H1 (cell line): ENCODE results near the gene KNDC1. TPM values are rescaled to one million over a fixed set of nuclear protein-coding genes. Genes with fewer than 3 reads are reported as not detected.

Source experiments
- CTCF ChIA-PET: fragments of 300-600 bp; sonication (Branson Sonifier 250); formaldehyde crosslinking; loops from one replicate; lab custom pipeline; 2021; ENCODE audit not compliant: partially characterized antibody; lab: Charles Lee
- POLR2A ChIA-PET: fragments of 300-600 bp; sonication (Branson Sonifier 250); formaldehyde crosslinking; loops from one replicate; lab custom pipeline; 2021; ENCODE audit warnings: inconsistent platforms; ENCODE audit not compliant: partially characterized antibody; lab: Charles Lee
- DNase-seq, 2 experiments: peaks; one replicate each; pipeline versions ENCODE4 v3.0.0 to v3.0.0-alpha.2; 2010 to 2022; ENCODE audit warnings: low spot score in 2 of 2, low read depth in 1 of 2, mixed read lengths in 1 of 2
- FAIRE-seq: peaks from 2 replicates; lab custom pipeline; 2011; peaks lifted over from hg19 to GRCh38; lab: Jason Lieb, UNC
- H2AFZ ChIP-seq: 2 replicates; pipeline ENCODE4 v1.8.1; 2012; ENCODE audit warnings: low read length, inconsistent platforms
- H2AK5ac ChIP-seq: 2 replicates; pipeline ENCODE4 v1.6.1; 2013; ENCODE audit warnings: low read depth, low read length
- H2BK120ac ChIP-seq: replicated peaks from 2 replicates; pipeline ENCODE3; 2013; ENCODE audit warnings: low read depth, low read length, inconsistent platforms
- H2BK12ac ChIP-seq: 2 replicates; pipeline ENCODE4 v1.6.1; 2013; ENCODE audit warnings: low read depth, low read length
- H2BK15ac ChIP-seq: 2 replicates; pipeline ENCODE4 v1.6.1; 2013; ENCODE audit warnings: low read length
- H2BK20ac ChIP-seq: 2 replicates; pipeline ENCODE4 v1.6.1; 2013; ENCODE audit warnings: low read length
- H2BK5ac ChIP-seq: 2 replicates; pipeline ENCODE4 v1.6.1; 2013; ENCODE audit warnings: low read depth, low read length
- H3K14ac ChIP-seq: 2 replicates; pipeline ENCODE4 v1.6.1; 2013; ENCODE audit warnings: inconsistent platforms; ENCODE audit not compliant: insufficient read length
- H3K18ac ChIP-seq: 2 replicates; pipeline ENCODE4 v1.6.1; 2013; ENCODE audit warnings: low read length; ENCODE audit errors: extremely low read depth
- H3K23ac ChIP-seq: 2 replicates; pipeline ENCODE4 v1.6.1; 2013; ENCODE audit warnings: inconsistent platforms; ENCODE audit not compliant: insufficient read length
- H3K23me2 ChIP-seq: 2 replicates; pipeline ENCODE4 v1.6.1; 2013; ENCODE audit warnings: low read depth, low read length
- H3K27ac ChIP-seq: 2 replicates; pipeline ENCODE4 v1.6.1; 2011; ENCODE audit warnings: low read depth, low read length, inconsistent platforms
- H3K27me3 ChIP-seq, 4 experiments: replicated peaks in 1 of 4; 1 replicate in 1 of 4; 2 replicates in 3 of 4; pipeline versions ENCODE4 v1.6.1 to v1.8.1; 2011 to 2013; ENCODE audit warnings: low read length in 3 of 4, mild to moderate bottlenecking in 3 of 4, inconsistent platforms in 2 of 4, mixed read lengths in 2 of 4, moderate library complexity in 1 of 4; ENCODE audit not compliant: control insufficient read depth in 3 of 4, insufficient read depth in 3 of 4; ENCODE audit errors: extremely low read depth in 1 of 4
- H3K36me3 ChIP-seq, 4 experiments: 2 replicates each; pipeline versions ENCODE4 v1.6.1 to v1.8.1; 2011 to 2013; ENCODE audit warnings: mild to moderate bottlenecking in 4 of 4, low read length in 3 of 4, moderate library complexity in 2 of 4, control low read depth in 1 of 4, inconsistent platforms in 1 of 4; ENCODE audit not compliant: insufficient read depth in 4 of 4, control insufficient read depth in 2 of 4
- H3K4ac ChIP-seq: replicated peaks from 2 replicates; pipeline ENCODE3; 2013; ENCODE audit warnings: low read length, low read depth, mixed read lengths, inconsistent platforms; ENCODE audit not compliant: insufficient read length
- H3K4me1 ChIP-seq, 4 experiments: replicated peaks in 1 of 4; 1 replicate in 1 of 4; 2 replicates in 3 of 4; pipeline versions ENCODE4 v1.6.1 to v1.8.1; 2011 to 2013; ENCODE audit warnings: low read length in 3 of 4, inconsistent platforms in 2 of 4, mixed read lengths in 1 of 4; ENCODE audit not compliant: insufficient read depth in 4 of 4, control insufficient read depth in 3 of 4
- H3K4me2 ChIP-seq, 2 experiments: 2 replicates each; pipeline versions ENCODE4 v1.6.1 to v1.8.1; 2011 to 2013; ENCODE audit warnings: low read depth in 2 of 2, low read length in 2 of 2, control low read depth in 1 of 2, inconsistent platforms in 1 of 2, mild to moderate bottlenecking in 1 of 2; ENCODE audit not compliant: insufficient read depth in 1 of 2
- H3K4me3 ChIP-seq, 4 experiments: fragments of 200-600, 300-600 bp in 1 of 4; sonication (generic), shearing (Covaris generic), sonication (Bioruptor Twin) in 1 of 4; 2 replicates each; pipeline versions ENCODE4 v1.5.1 to v1.8.1; 2011 to 2016; ENCODE audit warnings: low read length in 4 of 4, low read depth in 3 of 4, control low read depth in 2 of 4, inconsistent platforms in 2 of 4, mild to moderate bottlenecking in 2 of 4, mixed read lengths in 1 of 4, moderate library complexity in 1 of 4; ENCODE audit not compliant: insufficient read depth in 2 of 4; ENCODE audit errors: extremely low read depth in 1 of 4
- H3K56ac ChIP-seq: replicated peaks from 2 replicates; pipeline ENCODE3; 2013; ENCODE audit warnings: low read depth, mild to moderate bottlenecking, mixed read lengths, low read length, inconsistent platforms; ENCODE audit not compliant: insufficient read length
- H3K79me1 ChIP-seq: 2 replicates; pipeline ENCODE4 v1.6.1; 2013; ENCODE audit warnings: low read depth, low read length, control low read depth
- H3K79me2 ChIP-seq, 2 experiments: 2 replicates each; pipeline versions ENCODE4 v1.6.1 to v1.8.1; 2012 to 2013; ENCODE audit warnings: low read length in 2 of 2, mild to moderate bottlenecking in 2 of 2, inconsistent platforms in 1 of 2; ENCODE audit not compliant: insufficient read depth in 2 of 2, control insufficient read depth in 1 of 2
- H3K9ac ChIP-seq, 4 experiments: replicated peaks in 1 of 4; 1 replicate in 1 of 4; 2 replicates in 3 of 4; pipeline versions ENCODE4 v1.6.1 to v1.8.1; 2011 to 2013; ENCODE audit warnings: low read depth in 3 of 4, low read length in 3 of 4, control low read depth in 2 of 4, mild to moderate bottlenecking in 2 of 4, moderate library complexity in 2 of 4, inconsistent platforms in 1 of 4; ENCODE audit errors: extremely low read depth in 1 of 4
- H3K9me3 ChIP-seq, 2 experiments: 2 replicates each; pipeline versions ENCODE4 v1.6.1 to v1.8.1; 2012 to 2013; ENCODE audit warnings: mild to moderate bottlenecking in 2 of 2, moderate library complexity in 2 of 2, control low read depth in 1 of 2, inconsistent platforms in 1 of 2, low read depth in 1 of 2, low read length in 1 of 2, mixed read lengths in 1 of 2; ENCODE audit not compliant: insufficient read depth in 2 of 2
- H4K20me1 ChIP-seq, 2 experiments: replicated peaks in 1 of 2; 2 replicates each; pipeline versions ENCODE3 to v1.8.1; 2011 to 2013; ENCODE audit warnings: inconsistent platforms in 2 of 2, low read length in 2 of 2, mild to moderate bottlenecking in 1 of 2; ENCODE audit not compliant: insufficient read depth in 2 of 2, control insufficient read depth in 1 of 2
- H4K5ac ChIP-seq: 2 replicates; pipeline ENCODE4 v1.6.1; 2013; ENCODE audit warnings: low read length, low read depth, mixed read lengths, inconsistent platforms; ENCODE audit not compliant: insufficient read length
- H4K8ac ChIP-seq: 2 replicates; pipeline ENCODE4 v1.8.0; 2013; ENCODE audit warnings: mild to moderate bottlenecking, moderate library complexity, low read length, inconsistent platforms; ENCODE audit not compliant: insufficient read depth; ENCODE audit errors: extremely low read depth
- H4K91ac ChIP-seq: replicated peaks from 2 replicates; pipeline ENCODE3; 2013; ENCODE audit warnings: low read length, mixed read lengths, inconsistent platforms; ENCODE audit not compliant: insufficient read length
- BCL11A ChIP-seq, 2 experiments: IDR thresholded peaks; one replicate each; pipeline ENCODE4 v1.6.1; 2011; ENCODE audit warnings: low read depth in 2 of 2, low read length in 2 of 2, mild to moderate bottlenecking in 2 of 2
- E2F6 ChIP-seq: IDR thresholded peaks from 2 replicates; pipeline ENCODE4 v1.6.1; 2012; ENCODE audit warnings: inconsistent platforms
- FOSL1 ChIP-seq: IDR thresholded peaks from 2 replicates; pipeline ENCODE4 v1.6.1; 2011; ENCODE audit warnings: mild to moderate bottlenecking, low read depth, low read length, moderate library complexity; ENCODE audit not compliant: insufficient read depth
- HDAC6 ChIP-seq: IDR thresholded peaks from one replicate; pipeline ENCODE4 v1.7.1; 2012; ENCODE audit warnings: low read depth, mild to moderate bottlenecking, inconsistent platforms, low read length, moderate library complexity
- JUND ChIP-seq: IDR thresholded peaks from 2 replicates; pipeline ENCODE4 v1.6.1; 2011; ENCODE audit warnings: mild to moderate bottlenecking, improper control_type of control experiment, low read length
- PHF8 ChIP-seq: fragments of 200-600 bp; sonication (generic); conservative IDR thresholded peaks from 2 replicates; pipeline ENCODE4 v1.7.1; 2012; ENCODE audit warnings: low read depth, mild to moderate bottlenecking, inconsistent platforms, low read length, moderate library complexity
- SIN3A ChIP-seq, 2 experiments: IDR thresholded peaks in 1 of 2; conservative IDR thresholded peaks in 1 of 2; 2 replicates each; pipeline ENCODE4 v1.6.1; 2011 to 2012; ENCODE audit warnings: low read length in 2 of 2, improper control_type of control experiment in 1 of 2, low read depth in 1 of 2, mild to moderate bottlenecking in 1 of 2
- SIX5 ChIP-seq: IDR thresholded peaks from 2 replicates; pipeline ENCODE4 v1.6.1; 2011; ENCODE audit warnings: mild to moderate bottlenecking, low read depth, low read length
- SP2 ChIP-seq: IDR thresholded peaks from 2 replicates; pipeline ENCODE4 v1.6.1; 2012; ENCODE audit warnings: mild to moderate bottlenecking, low read length, inconsistent platforms
- TAF1 ChIP-seq: IDR thresholded peaks from 2 replicates; pipeline ENCODE4 v1.6.1; 2011; ENCODE audit warnings: mild to moderate bottlenecking, low read depth, low read length
- TBP ChIP-seq: IDR thresholded peaks from 2 replicates; pipeline ENCODE4 v1.6.1; 2011; ENCODE audit warnings: low read depth, low read length, improper control_type of control experiment
- WGBS, 2 experiments: shearing (Covaris generic) in 1 of 2; methylation state at CpG; one replicate each; pipeline versions ENCODE4 v1.1.6 to v1.1.7; 2013 to 2015; ENCODE audit warnings: low lambda C conversion rate in 2 of 2, mixed read lengths in 2 of 2, inconsistent platforms in 1 of 2, low coverage in 1 of 2, missing lambda C conversion rate in 1 of 2; ENCODE audit not compliant: insufficient replicate concordance in 2 of 2, insufficient coverage in 1 of 2, insufficient read length in 1 of 2; ENCODE audit errors: extremely low coverage in 1 of 2, missing lambda C conversion rate in 1 of 2; 5-methylcytosine and 5-hydroxymethylcytosine counted together
- polyA plus RNA-seq, 7 experiments: library from polyadenylated mRNA; depleted of rRNA in 3 of 7; stranded (reverse) in 5 of 7; unstranded in 2 of 7; fragments of >200 nt in 5 of 7; fragments of 200-250 nt in 2 of 7; gene quantifications; 1 replicate in 5 of 7; 2 replicates in 1 of 7; 4 replicates in 1 of 7; pipeline versions ENCODE4 v1.2.1 to v1.2.3, GENCODE V29; 2011 to 2013; ENCODE audit warnings: missing spikeins in 2 of 7, mixed read lengths in 2 of 7
- total RNA-seq: library from RNA; stranded (reverse); fragmentation: NEBNext Ultra II Directional; extraction: Animal tissue kit (Norgen Biotek cat#: 25700); gene quantifications from 2 replicates; pipeline ENCODE4 v1.2.1, GENCODE V29; 2021

Gene KNDC1
- total and polyA plus RNA-seq, 2 of the 8 experiments (the other 6 are each of a cell fraction or from before 2014, with no cell fraction given), result 7.5 to 16.7 TPM

- H3K9ac ChIP-seq, result no peak overlapping the region
- H2BK15ac ChIP-seq, result peak overlapping the region; percentile 9; the same call in 1 of the 2 replicates
- peaks cover 0 to 15% (median 8%) of the 10 kb centered on the region in 4 experiments; a peak in 6 of 7 replicates for H3K27me3 ChIP-seq
- no peak overlapping the region for H3K23ac ChIP-seq
- no peaks in the 10 kb centered on the region for H3K79me2 ChIP-seq
- H3K9me3 ChIP-seq, result no peaks in the 10 kb centered on the region
- H3K4me1 ChIP-seq, result peaks cover 0 to 20% (median 11%) of the 10 kb centered on the region in 4 experiments; a peak in 5 of 7 replicates
- no peak overlapping the region for H2BK20ac ChIP-seq
- no peak overlapping the region for H3K4ac ChIP-seq
- H2AK5ac ChIP-seq, result no peak overlapping the region
- CTCF ChIA-PET, result interaction anchor here (1.0 to 4.5 kb wide), 8 partner anchors 8 to 115 kb away, joined by 3 to 24 read pairs (median 4); no protein-coding TSS in a partner anchor
- WGBS, 2 experiments, result 91% methylated on average over 22 of the region's 24 CpGs; no CpG with 5 or more reads in 1 of the 2 experiments
- H3K79me1 ChIP-seq, result no peaks in the 10 kb centered on the region
- no peak overlapping the region for H2BK120ac ChIP-seq
- peaks cover 0 to 3% of the 10 kb centered on the region in 2 experiments for H4K20me1 ChIP-seq
- peaks cover 7% of the 10 kb centered on the region; the same call in 1 of the 2 replicates for H3K23me2 ChIP-seq
- no peaks in the 10 kb centered on the region for H3K36me3 ChIP-seq
- peak overlapping the region; percentile 60; the same call in 1 of the 2 replicates for H3K18ac ChIP-seq
- H2BK12ac ChIP-seq, result peak overlapping the region; percentile 90; the same call in 1 of the 2 replicates
- peak overlapping the region; percentile 54 for H4K91ac ChIP-seq
- H3K14ac ChIP-seq, result no peak overlapping the region
- POLR2A ChIA-PET, result interaction anchor here (1.0 to 2.5 kb wide), 2 partner anchors 20 to 25 kb away, joined by 3 to 11 read pairs; no protein-coding TSS in a partner anchor
- H4K5ac ChIP-seq, result no peak overlapping the region
- DNase-seq, result no peak
- no peak overlapping the region for H2AFZ ChIP-seq
- H3K4me3 ChIP-seq, result no peak overlapping the region
- H3K27ac ChIP-seq, result no peak overlapping the region
- peak overlapping the region; percentile 35 for H4K8ac ChIP-seq
- H3K56ac ChIP-seq, result no peak overlapping the region
- FAIRE-seq, result no peak
- H2BK5ac ChIP-seq, result no peak overlapping the region; the same call in 1 of the 2 replicates
- no peak overlapping the region; a peak in 1 of 4 replicates for H3K4me2 ChIP-seq
- no peak for TF ChIP-seq TAF1
- no peak for TF ChIP-seq SP2
- no peak for TF ChIP-seq BCL11A (IDR thresholded peaks at IDR 0.05; ENCODE audit: low read depth in 2 of 2, low read length in 2 of 2)
- TF ChIP-seq PHF8, result no peak
- TF ChIP-seq SIN3A (conservative IDR thresholded peaks at IDR 0.05 in 1 of 2, IDR thresholded peaks at IDR 0.05 in 1 of 2; ENCODE audit: low read depth in 1 of 2, low read length in 2 of 2), result no peak
- TF ChIP-seq SIX5, result no peak
- no peak for TF ChIP-seq TBP
- no peak for TF ChIP-seq E2F6
- TF ChIP-seq JUND, result no peak
- no peak for TF ChIP-seq FOSL1
- TF ChIP-seq HDAC6, result no peak
Measured at GRCh38 chr10:133258818-133259601, 99.0 kb downstream of the KNDC1 start.
